CD14-positive monocyte (primary cell): Measurements from ENCODE around the gene NTPCR. TPM values are rescaled to one million over a fixed set of nuclear protein-coding genes. Genes with fewer than 3 reads are reported as not detected.

Source experiments
- DNase-seq, 3 donors: peaks; one replicate each; pipeline ENCODE4 v3.0.0-alpha.2; 2011 to 2022
- H2AFZ ChIP-seq: 2 replicates; pipeline ENCODE4 v1.6.0; 2012; ENCODE audit warnings: mild to moderate bottlenecking, low read depth, low read length, inconsistent platforms; ENCODE audit not compliant: insufficient read depth, poor library complexity, severe bottlenecking
- H3K27ac ChIP-seq, 2 donors: 1 replicate in 1 of 2; 2 replicates in 1 of 2; pipeline ENCODE4 v1.5.1; 2012 to 2013; ENCODE audit warnings: low read length in 2 of 2, control low read depth in 1 of 2, inconsistent platforms in 1 of 2, low read depth in 1 of 2, mild to moderate bottlenecking in 1 of 2
- H3K27me3 ChIP-seq, 2 donors: one replicate each; pipeline versions ENCODE4 v1.6.0 to v1.6.1; 2011 to 2013; ENCODE audit warnings: low read length in 2 of 2; ENCODE audit not compliant: control insufficient read depth in 2 of 2, insufficient read depth in 2 of 2
- H3K36me3 ChIP-seq, 2 donors: replicated peaks in 1 of 2; 1 replicate in 1 of 2; 2 replicates in 1 of 2; pipeline versions ENCODE4 v1.5.1 to v1.6.1; 2012 to 2013; ENCODE audit warnings: low read length in 2 of 2, control low read depth in 1 of 2, inconsistent platforms in 1 of 2, mild to moderate bottlenecking in 1 of 2; ENCODE audit not compliant: insufficient read depth in 2 of 2, control insufficient read depth in 1 of 2
- H3K4me1 ChIP-seq, 2 donors: 1 replicate in 1 of 2; 2 replicates in 1 of 2; pipeline versions ENCODE4 v1.5.1 to v1.6.1; 2012 to 2013; ENCODE audit warnings: low read length in 2 of 2, control low read depth in 1 of 2, inconsistent platforms in 1 of 2, mild to moderate bottlenecking in 1 of 2, moderate library complexity in 1 of 2; ENCODE audit not compliant: insufficient read depth in 2 of 2, control insufficient read depth in 1 of 2
- H3K4me2 ChIP-seq: replicated peaks from 2 replicates; pipeline ENCODE3; 2012; ENCODE audit warnings: low read length, moderate library complexity, mild to moderate bottlenecking; ENCODE audit not compliant: poor library complexity, severe bottlenecking; ENCODE audit errors: extremely low read depth
- H3K4me3 ChIP-seq, 3 experiments: fragments of 200-600 bp in 1 of 3; sonication (generic) in 1 of 3; replicated peaks in 1 of 3; 1 replicate in 2 of 3; 2 replicates in 1 of 3; pipeline ENCODE4 v1.5.1; 2011 to 2013; ENCODE audit warnings: low read length in 3 of 3, mild to moderate bottlenecking in 3 of 3, control low read depth in 2 of 3, low read depth in 2 of 3, inconsistent platforms in 1 of 3, moderate library complexity in 1 of 3
- H3K79me2 ChIP-seq: 2 replicates; pipeline ENCODE4 v1.6.0; 2012; ENCODE audit warnings: mild to moderate bottlenecking, control low read depth, inconsistent platforms, low read length, moderate library complexity; ENCODE audit not compliant: insufficient read depth
- H3K9ac ChIP-seq: 2 replicates; pipeline ENCODE4 v1.6.0; 2017; ENCODE audit warnings: low read length, mild to moderate bottlenecking; ENCODE audit not compliant: insufficient read depth, poor library complexity, severe bottlenecking
- H3K9me3 ChIP-seq, 2 donors: replicated peaks in 1 of 2; 1 replicate in 1 of 2; 2 replicates in 1 of 2; pipeline versions ENCODE4 v1.5.1 to v1.6.1; 2012 to 2013; ENCODE audit warnings: low read length in 2 of 2, control low read depth in 1 of 2; ENCODE audit not compliant: control insufficient read depth in 1 of 2, insufficient read depth in 1 of 2
- H4K20me1 ChIP-seq: 2 replicates; pipeline ENCODE4 v1.6.0; 2012; ENCODE audit warnings: mild to moderate bottlenecking, low read length, control low read depth, moderate library complexity; ENCODE audit not compliant: insufficient read depth
- H3K27ac Mint-ChIP-seq, 7 donors: one replicate each; pipeline ENCODE4 v1.8.0; 2020; ENCODE audit warnings: mild to moderate bottlenecking in 7 of 7, mixed read lengths in 7 of 7, moderate library complexity in 6 of 7, inconsistent platforms in 2 of 7
- H3K27me3 Mint-ChIP-seq, 3 donors: one replicate each; pipeline ENCODE4 v1.8.0; 2021 to 2022; ENCODE audit warnings: low read depth in 3 of 3, mild to moderate bottlenecking in 3 of 3, mixed read lengths in 3 of 3, moderate library complexity in 3 of 3, inconsistent platforms in 1 of 3
- H3K36me3 Mint-ChIP-seq, 2 donors: one replicate each; pipeline ENCODE4 v1.8.0; 2020; ENCODE audit warnings: mixed read lengths in 2 of 2, inconsistent platforms in 1 of 2, mild to moderate bottlenecking in 1 of 2
- H3K4me1 Mint-ChIP-seq: one replicate; pipeline ENCODE4 v1.8.0; 2020; ENCODE audit warnings: mild to moderate bottlenecking, mixed read lengths
- H3K4me3 Mint-ChIP-seq, 2 donors: one replicate each; pipeline ENCODE4 v1.8.0; 2020; ENCODE audit warnings: mild to moderate bottlenecking in 2 of 2, mixed read lengths in 2 of 2, moderate library complexity in 1 of 2
- H3K9me3 Mint-ChIP-seq, 7 donors: one replicate each; pipeline ENCODE4 v1.8.0; 2020 to 2022; ENCODE audit warnings: mixed read lengths in 7 of 7, mild to moderate bottlenecking in 6 of 7, moderate library complexity in 6 of 7, inconsistent platforms in 2 of 7
- CTCF ChIP-seq: fragments of 200-600 bp; IDR thresholded peaks from one replicate; pipeline ENCODE4 v1.8.0; 2022; ENCODE audit warnings: antibody characterized with exemption, mild to moderate bottlenecking
- WGBS: methylation state at CpG from one replicate; pipeline ENCODE4 v1.1.5; 2013; ENCODE audit warnings: missing lambda C conversion rate; ENCODE audit not compliant: insufficient coverage; 5-methylcytosine and 5-hydroxymethylcytosine counted together
- intact Hi-C, 2 donors: fragments of 100-400 bp; cut with micrococcal nuclease; formaldehyde crosslinking; loops; one replicate each; pipeline versions ENCODE4 v1.15.0 to v1.15.1; 2023
- polyA plus RNA-seq, 3 donors: library from polyadenylated mRNA; depleted of rRNA in 1 of 3; unstranded in 2 of 3; stranded (reverse) in 1 of 3; fragments of 300-500 nt in 2 of 3; fragments of >200 nt in 1 of 3; fragmentation: Illumina TruSeq in 2 of 3; gene quantifications; 1 replicate in 2 of 3; 2 replicates in 1 of 3; pipeline ENCODE4 v1.2.3, GENCODE V29; 2012 to 2021

Gene NTPCR
- polyA plus RNA-seq, 3 donors: 8.6 to 42.0 (median 31.7) TPM

- TF ChIP-seq CTCF: no peak
- Histone ChIP-seq H3K9me3 (no peaks in the 10 kb centered on the region), H3K4me3 (no peak overlapping the region), H3K27me3 (no peaks in the 10 kb centered on the region), H3K27ac (no peak overlapping the region), H3K9ac (no peak overlapping the region), H3K4me1 (no peaks in the 10 kb centered on the region), H4K20me1 (no peaks in the 10 kb centered on the region), H2AFZ (no peak overlapping the region), H3K36me3 (no peaks in the 10 kb centered on the region), H3K79me2 (no peaks in the 10 kb centered on the region), H3K4me2 (no peak overlapping the region)
- Mint-ChIP-seq H3K9me3 (peaks cover 0 to 11% (median 3%) of the 10 kb centered on the region in 7 donors), H3K36me3 (no peaks in the 10 kb centered on the region), H3K27me3 (no peaks in the 10 kb centered on the region), H3K27ac (no peak overlapping the region), H3K4me3 (no peak overlapping the region), H3K4me1 (no peaks in the 10 kb centered on the region)
- intact Hi-C loops: no loop called here
- WGBS: no CpG with 5 or more reads among the region's 4 CpGs
- no peak for DNase-seq
Observed at GRCh38 chr1:232915212-232915611, 35.2 kb upstream of the NTPCR start.

GRCh38 chr1:232917053-232917452 is 33.4 kb upstream of the NTPCR start:
- H3K27ac Mint-ChIP-seq: no peak overlapping the region
- intact Hi-C loops: no loop called here
- H3K9me3 Mint-ChIP-seq: peaks cover 0 to 11% (median 5%) of the 10 kb centered on the region in 7 donors
- H3K4me1 Mint-ChIP-seq: peaks cover 1% of the 10 kb centered on the region
- H3K79me2 ChIP-seq: no peaks in the 10 kb centered on the region
- no peak overlapping the region for H3K9ac ChIP-seq
- H3K27ac ChIP-seq: no peak overlapping the region
- H3K36me3 Mint-ChIP-seq: no peaks in the 10 kb centered on the region
- H2AFZ ChIP-seq: no peak overlapping the region
- DNase-seq: no peak
- no peaks in the 10 kb centered on the region for H3K4me1 ChIP-seq
- no peaks in the 10 kb centered on the region for H4K20me1 ChIP-seq
- H3K36me3 ChIP-seq: no peaks in the 10 kb centered on the region
- no peak overlapping the region for H3K4me3 ChIP-seq
- H3K27me3 Mint-ChIP-seq: no peaks in the 10 kb centered on the region
- H3K27me3 ChIP-seq: no peaks in the 10 kb centered on the region
- TF ChIP-seq CTCF: no peak
- no peak overlapping the region for H3K4me2 ChIP-seq
- H3K9me3 ChIP-seq: no peaks in the 10 kb centered on the region
- H3K4me3 Mint-ChIP-seq: no peak overlapping the region
- 95% methylated on average over 2 of the region's 3 CpGs for WGBS
